NCI-H187 (cell line): ENCODE data around the gene TIMP1.

ENCODE experiments used
- DNase-seq, 2 experiments: peaks; one replicate each; lab custom pipeline; 2025; lab: John Stamatoyannopoulos, UW

Gene TIMP1

DNA sequence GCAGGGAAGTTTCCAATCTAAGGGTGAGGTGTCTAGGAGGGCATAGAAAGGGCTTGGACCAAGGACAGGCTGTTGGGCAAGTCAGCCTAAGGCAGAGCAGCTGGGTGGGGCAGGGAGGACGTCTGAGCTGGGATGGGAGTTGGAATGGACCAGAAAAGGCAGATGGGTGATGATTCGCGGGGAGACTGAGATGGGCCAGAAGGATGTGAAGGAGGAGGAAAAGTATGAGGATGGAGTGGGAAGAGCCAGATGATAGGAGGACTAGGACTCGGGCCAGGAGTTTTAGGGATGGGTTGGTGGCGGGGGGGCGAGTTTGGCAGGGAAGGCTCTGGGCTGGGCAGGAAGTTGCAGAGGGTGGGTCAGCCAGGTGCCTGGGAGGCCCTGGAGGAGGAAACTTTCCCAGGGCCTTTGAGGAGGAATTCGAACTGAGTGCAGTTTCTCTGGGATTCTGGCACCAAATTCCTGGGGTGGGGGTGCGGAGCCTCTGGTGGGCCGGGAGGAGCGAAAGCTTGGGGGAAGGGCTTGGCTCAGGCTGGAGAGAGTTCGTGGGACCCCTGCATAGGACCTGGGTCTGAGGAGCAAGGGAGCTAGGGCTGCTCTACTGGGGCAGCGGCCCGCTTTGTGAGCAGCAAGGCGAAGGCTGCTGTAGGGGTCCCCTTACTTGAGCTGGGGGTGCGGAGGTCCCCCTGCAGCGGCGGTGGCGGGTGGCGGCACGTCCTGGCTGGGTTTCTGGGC is 8.7 kb upstream of the TIMP1 start:
- DNase-seq = no peak

- no peak for DNase-seq
Measured at GRCh38 chrX:47574076-47574546, 8.1 kb upstream of the TIMP1 start.

GRCh38 chrX:47574547-47575301 is 7.5 kb upstream of the TIMP1 start:
- no peak for DNase-seq

- no peak for DNase-seq
Measured at GRCh38 chrX:47576021-47576898, 6.0 kb upstream of the TIMP1 start.

GRCh38 chrX:47577424-47577823 is 4.8 kb upstream of the TIMP1 start:
- DNase-seq = no peak

GRCh38 chrX:47577901-47578300 is 4.3 kb upstream of the TIMP1 start:
- DNase-seq = no peak

- no peak for DNase-seq
Measured at GRCh38 chrX:47578692-47579091, 3.5 kb upstream of the TIMP1 start.

DNA sequence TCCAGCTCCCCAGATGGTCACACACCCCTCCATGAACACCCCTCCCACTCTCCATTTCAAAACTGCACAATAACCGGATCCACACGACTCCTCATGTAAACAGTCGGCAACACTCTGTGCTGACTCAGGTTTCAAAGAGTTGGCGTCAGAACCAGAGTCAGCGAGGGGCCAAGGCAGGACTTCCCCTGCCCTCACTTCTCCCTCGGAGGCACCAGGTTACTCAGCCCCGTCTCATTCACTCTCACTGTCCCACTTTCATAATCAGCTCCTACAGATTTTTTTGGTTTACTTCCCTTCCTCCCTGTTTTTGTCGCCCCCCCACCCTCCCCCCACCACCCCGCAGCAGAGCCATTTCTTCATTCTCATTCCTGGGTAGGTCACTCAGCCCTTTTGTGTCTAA is 2.7 kb upstream of the TIMP1 start:
- DNase-seq = no peak

- DNase-seq = no peak
Measured at GRCh38 chrX:47583240-47583861, 1.1 kb downstream of the TIMP1 start.

GRCh38 chrX:47584714-47585113 is 2.5 kb downstream of the TIMP1 start:
- no peak for DNase-seq

GRCh38 chrX:47585273-47585672 is 3.0 kb downstream of the TIMP1 start:
- no peak for DNase-seq

DNA sequence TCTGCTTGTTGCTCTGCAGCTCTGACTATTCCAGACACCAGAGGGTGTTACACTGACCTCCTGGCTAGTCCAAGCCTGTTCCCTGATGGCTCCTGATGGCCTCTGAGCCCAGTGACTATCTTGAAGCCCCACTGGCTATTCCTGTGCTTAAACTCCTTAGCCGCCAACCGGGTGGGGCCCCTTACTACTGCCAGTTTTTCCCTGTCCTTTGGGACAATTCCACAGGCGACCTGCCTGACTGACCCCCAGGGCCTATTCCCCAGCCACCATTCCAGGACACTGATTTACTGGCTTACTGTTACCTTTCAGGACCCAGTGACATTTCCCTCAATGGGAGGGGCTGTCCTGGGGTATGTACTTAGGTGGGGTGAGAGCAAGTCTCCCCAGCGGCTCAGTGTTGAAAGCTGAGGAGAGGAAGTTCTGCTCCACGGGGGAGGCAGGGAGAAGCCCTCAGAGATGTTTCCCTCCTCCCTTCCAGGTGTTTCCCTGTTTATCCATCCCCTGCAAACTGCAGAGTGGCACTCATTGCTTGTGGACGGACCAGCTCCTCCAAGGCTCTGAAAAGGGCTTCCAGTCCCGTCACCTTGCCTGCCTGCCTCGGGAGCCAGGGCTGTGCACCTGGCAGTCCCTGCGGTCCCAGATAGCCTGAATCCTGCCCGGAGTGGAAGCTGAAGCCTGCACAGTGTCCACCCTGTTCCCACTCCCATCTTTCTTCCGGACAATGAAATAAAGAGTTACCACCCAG is 4.0 kb downstream of the TIMP1 start:
- no peak for DNase-seq

GRCh38 chrX:47587091-47587891 is 5.1 kb downstream of the TIMP1 start:
- DNase-seq = no peak

GRCh38 chrX:47587906-47588735 is 5.9 kb downstream of the TIMP1 start:
- DNase-seq = no peak

GRCh38 chrX:47590984-47591383 is 8.7 kb downstream of the TIMP1 start:
- no peak for DNase-seq

DNA sequence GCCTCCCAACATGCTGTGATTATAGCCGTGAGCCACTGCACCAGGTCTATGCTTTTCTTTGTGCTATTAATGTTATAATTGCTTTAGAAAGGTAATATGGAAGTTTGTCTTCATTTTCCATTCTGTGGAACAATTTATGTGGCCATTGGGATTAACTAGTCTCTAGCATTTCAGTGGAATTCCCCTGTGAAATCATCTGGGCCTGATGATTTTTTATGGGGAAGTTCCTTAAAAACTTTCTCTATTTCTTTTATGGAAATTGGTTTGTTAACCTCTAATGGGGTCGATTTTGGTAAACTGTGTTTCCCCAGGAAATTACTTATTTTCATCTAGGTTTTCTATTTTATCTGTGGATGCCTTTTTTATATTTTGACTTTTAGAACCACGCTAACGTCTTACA is 11.3 kb downstream of the TIMP1 start:
- no peak for DNase-seq

DNA sequence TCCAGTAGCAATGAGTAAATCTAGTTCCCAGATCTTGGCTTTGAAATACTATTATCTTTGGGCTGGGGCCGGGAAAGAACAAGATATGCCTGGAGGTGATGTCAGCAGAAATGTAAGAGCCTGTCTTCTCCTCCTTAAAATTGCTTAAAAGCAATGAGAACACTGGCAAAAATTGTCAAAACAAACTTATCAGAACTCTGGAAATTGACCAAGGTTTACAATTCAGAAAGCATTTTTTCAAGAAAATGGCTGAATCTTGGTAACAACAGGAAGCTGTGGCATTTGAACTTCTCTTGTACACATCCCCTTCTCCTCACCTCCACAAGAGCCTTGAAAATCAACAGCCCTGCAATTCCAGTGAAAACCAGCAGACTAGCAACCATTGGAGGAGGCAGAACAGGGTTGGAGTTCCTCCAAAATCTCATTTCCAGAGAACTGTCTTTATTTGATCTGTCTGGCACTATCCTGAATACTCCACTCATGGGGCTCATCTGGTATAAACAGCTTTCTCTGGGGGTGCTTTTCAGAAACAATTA is 13.5 kb downstream of the TIMP1 start:
- DNase-seq = no peak

DNA sequence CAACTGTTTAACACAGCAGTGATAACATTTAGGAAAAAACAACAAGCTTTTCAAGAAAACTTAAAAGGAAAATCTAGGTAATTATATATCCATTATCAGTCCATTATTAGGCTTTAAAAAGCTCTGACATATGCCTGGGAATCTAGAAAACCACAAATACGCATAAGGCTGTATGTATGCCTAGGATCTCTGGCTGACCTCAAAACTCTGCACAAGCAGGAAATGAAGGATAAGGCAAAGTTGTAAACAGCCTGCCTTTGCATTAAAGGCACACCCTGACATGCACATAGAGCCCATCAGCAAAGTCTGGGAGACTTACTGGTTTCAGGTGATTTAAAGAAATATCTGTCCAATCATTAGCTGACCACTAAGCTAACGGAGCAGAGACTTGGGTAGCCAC is 14.0 kb downstream of the TIMP1 start:
- DNase-seq = no peak

DNA sequence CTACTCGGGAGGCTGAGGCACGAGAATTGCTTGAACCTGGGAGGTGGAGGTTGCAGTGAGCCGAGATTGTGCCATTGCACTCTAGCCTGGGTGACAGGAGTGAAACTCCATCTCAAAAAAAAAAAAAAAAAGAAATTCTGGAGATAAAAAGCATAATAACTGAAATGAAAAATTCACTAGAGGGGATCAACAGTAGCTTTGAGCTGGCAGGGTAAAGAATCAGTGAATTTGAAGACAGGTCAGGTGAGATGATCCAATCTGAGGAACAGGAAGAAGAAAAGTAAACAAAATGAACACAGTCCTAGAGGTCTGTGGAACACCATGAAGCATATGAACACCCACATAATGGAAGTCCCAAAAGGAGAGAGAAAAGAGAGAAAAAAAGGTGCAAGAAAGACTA is 15.0 kb downstream of the TIMP1 start:
- no peak for DNase-seq
